Measurements from ENCODE around the gene SIN3A.
"Not testable (repeated sequence)": the region's sequence is repeated elsewhere in the genome, so short reads cannot be mapped to it uniquely, and the experiment has no call there.

DNA sequence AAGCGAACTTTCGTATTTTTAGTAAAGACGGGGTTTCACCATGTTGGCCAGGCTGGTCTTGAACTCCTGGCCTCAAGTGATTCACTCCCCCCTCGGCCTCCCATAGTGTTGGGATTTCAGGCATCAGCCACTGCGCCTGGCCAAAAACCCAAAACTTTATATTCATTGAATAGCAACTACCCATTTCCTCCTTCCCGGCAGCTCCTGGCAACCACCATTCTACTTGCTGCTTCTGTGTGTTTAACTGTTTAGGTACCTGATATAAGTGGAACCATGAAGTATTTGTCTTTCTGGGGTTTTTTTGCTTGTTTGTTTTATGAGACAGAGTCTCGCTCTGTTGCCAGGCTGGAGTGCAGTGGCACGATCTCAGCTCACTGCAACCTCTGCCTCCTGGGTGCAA lies 107.5 kb downstream of the SIN3A start:
- TF ChIP-seq POLR2A (IDR thresholded peaks at IDR 0.05; ENCODE audit: low read length); GATA1 (IDR thresholded peaks at IDR 0.05; ENCODE audit: low read depth, low read length): not testable (repeated sequence)

All from erythroblast (primary cell).